ENCODE data around the gene ZNF350. TPM values are rescaled to one million over a fixed set of nuclear protein-coding genes. Genes with fewer than 3 reads are reported as not detected.
"Not testable (repeated sequence)": the region's sequence is repeated elsewhere in the genome, so short reads cannot be mapped to it uniquely, and the experiment has no call there.

Gene ZNF350
- total RNA-seq, 3 donors from 2014 or later = 14.1 to 31.2 (median 14.4) TPM

DNA sequence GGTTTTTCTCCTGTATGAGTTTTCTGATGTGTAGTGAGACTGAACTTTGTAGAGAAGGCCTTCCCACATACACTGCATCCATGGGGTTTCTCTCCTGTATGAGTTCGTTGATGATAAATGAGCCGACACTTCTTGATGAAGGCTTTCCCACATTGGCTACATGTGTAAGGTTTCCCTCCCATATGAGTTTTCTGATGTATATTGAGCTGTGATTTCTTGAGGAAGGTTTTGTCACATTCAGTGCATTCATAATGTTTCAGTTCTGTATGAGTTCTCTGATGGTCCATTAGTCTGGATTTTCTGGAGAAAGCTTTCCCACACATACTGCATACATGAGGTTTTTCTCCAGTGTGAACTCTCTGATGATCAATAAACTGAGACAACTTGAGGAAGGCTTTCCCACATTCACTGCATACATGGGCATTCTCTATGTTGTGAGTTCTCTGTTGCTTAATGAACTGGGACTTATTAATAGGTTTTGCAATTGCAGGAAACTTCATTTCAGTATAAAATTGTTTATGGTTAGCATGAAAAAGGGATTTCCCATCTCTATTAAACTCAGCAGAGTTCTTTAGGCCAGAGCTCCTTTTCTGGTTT, 7.5 kb upstream of the ZNF350 start:
- no peak overlapping the region for H3K27ac ChIP-seq
- peak overlapping the region in 1 of 3 donors; percentile 1 for H3K4me3 ChIP-seq
- H3K4me1 ChIP-seq = no peaks in the 10 kb centered on the region
- H3K27me3 ChIP-seq = no peaks in the 10 kb centered on the region
- no peak for DNase-seq (ENCODE audit: low spot score in 2 of 2)
- no peak for TF ChIP-seq POLR2A (IDR thresholded peaks at IDR 0.05)
- intact Hi-C loops (cut with DNase I; ENCODE audit: low total_unique reads) = no loop called here
- H3K9me3 ChIP-seq = peaks cover 77 to 97% of the 10 kb centered on the region in 2 donors
- H3K36me3 ChIP-seq = peaks cover 49% of the 10 kb centered on the region

- no peak overlapping the region for H3K27ac ChIP-seq
- intact Hi-C loops (cut with DNase I; ENCODE audit: low total_unique reads) = no loop called here
- TF ChIP-seq POLR2A (IDR thresholded peaks at IDR 0.05) (no peak), POLR2AphosphoS5 (IDR thresholded peaks at IDR 0.05) (no peak), CTCF (IDR thresholded peaks at IDR 0.05) (no peak)
- no peak overlapping the region for H3K4me3 ChIP-seq
- H3K36me3 ChIP-seq = peaks cover 43% of the 10 kb centered on the region
- peaks cover 78 to 97% of the 10 kb centered on the region in 2 donors for H3K9me3 ChIP-seq
- no peak for DNase-seq (ENCODE audit: low spot score in 2 of 2)
- H3K27me3 ChIP-seq = no peaks in the 10 kb centered on the region
- H3K4me1 ChIP-seq = no peaks in the 10 kb centered on the region
These were observed 6.8 kb upstream of the ZNF350 start for GRCh38 chr19:51993422-51993821.

DNA sequence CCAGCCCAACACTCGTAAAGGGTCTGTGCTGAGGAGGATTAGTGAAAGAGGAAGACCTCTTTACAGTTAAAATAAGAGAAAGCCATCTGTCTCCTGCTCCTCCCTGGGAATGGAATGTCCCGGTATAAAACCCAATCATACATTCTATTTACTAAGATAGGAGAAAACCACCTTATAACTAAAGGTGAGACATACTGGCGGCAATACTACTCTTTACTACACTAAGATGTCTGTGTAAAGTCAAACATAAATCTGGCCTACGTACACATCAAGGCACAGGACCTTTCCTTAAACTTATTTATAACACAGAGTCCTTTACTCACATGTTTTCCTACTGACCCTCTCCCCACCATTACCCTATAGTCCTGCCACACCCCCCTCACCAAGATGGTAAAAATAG, 3.3 kb downstream of the ZNF350 start:
- Histone ChIP-seq H3K4me1 (peaks cover 0 to 3% of the 10 kb centered on the region in 2 donors), H3K27ac (no peak overlapping the region), H3K9me3 (peaks cover 77 to 84% of the 10 kb centered on the region in 2 donors), H3K36me3 (no peaks in the 10 kb centered on the region), H3K4me3 (no peak overlapping the region), H3K27me3 (no peaks in the 10 kb centered on the region)
- TF ChIP-seq POLR2AphosphoS5 (IDR thresholded peaks at IDR 0.05) = no peak
- TF ChIP-seq CTCF (IDR thresholded peaks at IDR 0.05) = no peak
- TF ChIP-seq POLR2A (IDR thresholded peaks at IDR 0.05) = no peak
- intact Hi-C loops (cut with DNase I; ENCODE audit: low total_unique reads) = no loop called here
- no peak for DNase-seq (ENCODE audit: low spot score in 2 of 2)

DNA sequence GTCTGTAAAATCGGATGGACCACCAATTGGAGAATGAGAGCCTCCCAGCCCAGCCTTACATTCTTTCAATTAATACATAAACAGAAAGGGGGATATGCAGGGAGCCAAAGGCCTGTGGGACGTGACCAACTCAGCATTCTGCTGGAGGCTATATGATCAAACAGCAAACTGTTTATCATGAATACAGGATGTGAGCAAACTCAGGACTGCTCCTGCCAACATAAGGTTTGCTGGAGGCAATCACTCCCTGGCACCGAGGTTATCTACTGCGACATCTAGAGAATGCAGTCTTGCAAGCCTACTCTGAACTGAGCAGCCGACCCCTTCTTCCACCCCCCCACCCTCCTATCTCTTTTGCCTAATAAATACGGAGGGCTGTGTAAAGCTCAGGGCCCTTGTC, 5.7 kb downstream of the ZNF350 start:
- DNase-seq (ENCODE audit: low spot score in 2 of 2); H3K27me3 ChIP-seq; H3K4me1 ChIP-seq; intact Hi-C loops (cut with DNase I; ENCODE audit: low total_unique reads); H3K36me3 ChIP-seq: not testable (repeated sequence)
- peaks cover 88 to 97% of the 10 kb centered on the region in 2 donors for H3K9me3 ChIP-seq
- peak overlapping the region in 1 of 3 donors; percentile 17 for H3K4me3 ChIP-seq
- H3K27ac ChIP-seq = peak overlapping the region; percentile 17 to 52

GRCh38 chr19:51980116-51980736, 6.4 kb downstream of the ZNF350 start:
- H3K36me3 ChIP-seq = no peaks in the 10 kb centered on the region
- H3K4me3 ChIP-seq = no peak overlapping the region
- intact Hi-C loops (cut with DNase I; ENCODE audit: low total_unique reads) = no loop called here
- H3K4me1 ChIP-seq = no peaks in the 10 kb centered on the region
- no peaks in the 10 kb centered on the region for H3K27me3 ChIP-seq
- no peak for TF ChIP-seq POLR2A (IDR thresholded peaks at IDR 0.05)
- H3K27ac ChIP-seq = peak overlapping the region in 1 of 2 donors; percentile 17
- DNase-seq (ENCODE audit: low spot score in 2 of 2) = no peak
- peaks cover 88 to 99% of the 10 kb centered on the region in 2 donors for H3K9me3 ChIP-seq

DNA sequence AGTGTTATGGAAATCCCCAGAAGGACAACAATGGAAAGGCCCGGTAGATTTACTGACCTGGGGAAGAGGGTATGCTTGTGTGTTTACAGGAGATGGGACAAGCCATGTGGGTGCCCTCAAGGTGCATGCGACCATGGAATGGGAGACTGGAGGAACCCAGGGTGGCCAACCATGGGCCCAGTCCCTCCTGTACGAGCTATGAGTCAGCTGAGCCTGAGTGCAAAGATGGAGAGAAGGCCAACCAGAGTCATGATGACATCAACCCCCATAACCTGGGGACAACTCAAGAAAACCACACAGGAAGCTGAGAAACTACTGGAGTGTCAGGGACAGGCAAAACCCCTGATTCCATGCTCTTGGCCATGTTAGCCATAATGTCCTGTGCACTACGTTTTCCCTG, 7.8 kb downstream of the ZNF350 start:
- intact Hi-C loops (cut with DNase I; ENCODE audit: low total_unique reads) = no loop called here
- Histone ChIP-seq H3K4me3 (no peak overlapping the region), H3K36me3 (peaks cover 10% of the 10 kb centered on the region), H3K9me3 (peaks cover 93 to 98% of the 10 kb centered on the region in 2 donors), H3K27me3 (no peaks in the 10 kb centered on the region), H3K4me1 (no peaks in the 10 kb centered on the region), H3K27ac (no peak overlapping the region)
- no peak for DNase-seq (ENCODE audit: low spot score in 2 of 2)
- TF ChIP-seq POLR2A (IDR thresholded peaks at IDR 0.05) (no peak), POLR2AphosphoS5 (IDR thresholded peaks at IDR 0.05) (no peak), CTCF (IDR thresholded peaks at IDR 0.05) (no peak)

Data from breast epithelium (tissue), 4 donors.